ENCODE data around the gene MAP3K4. TPM values are rescaled to one million over a fixed set of nuclear protein-coding genes. Genes with fewer than 3 reads are reported as not detected.
A peak's percentile ranks its signal among the peaks of the same experiment; 100 is the strongest.

The MAP3K4 gene
- total RNA-seq, 1 donor from 2014 or later: 47.2 TPM

GRCh38 chr6:161137839-161138542 lies 146.4 kb downstream of the MAP3K4 start:
- no peaks in the 10 kb centered on the region for H3K4me1 ChIP-seq
- no peaks in the 10 kb centered on the region for H3K9me3 ChIP-seq
- no peak overlapping the region for H3K4me3 ChIP-seq
- H3K36me3 ChIP-seq: peaks cover 33% of the 10 kb centered on the region
- no peak overlapping the region for H3K27ac ChIP-seq
- no peak for TF ChIP-seq CTCF (IDR thresholded peaks at IDR 0.05)
- ATAC-seq: no peak
- no peaks in the 10 kb centered on the region for H3K27me3 ChIP-seq (ENCODE audit: low read depth)
- intact Hi-C loops (cut with DNase I): no loop called here
- no peak for DNase-seq

GRCh38 chr6:161138543-161139303 lies 147.2 kb downstream of the MAP3K4 start:
- H3K4me1 ChIP-seq: no peaks in the 10 kb centered on the region
- H3K27ac ChIP-seq: no peak overlapping the region
- H3K4me3 ChIP-seq: no peak overlapping the region
- intact Hi-C loops (cut with DNase I): no loop called here
- peaks cover 33% of the 10 kb centered on the region for H3K36me3 ChIP-seq
- TF ChIP-seq CTCF (IDR thresholded peaks at IDR 0.05): no peak
- H3K27me3 ChIP-seq (ENCODE audit: low read depth): no peaks in the 10 kb centered on the region
- no peak for DNase-seq
- no peak for ATAC-seq
- no peaks in the 10 kb centered on the region for H3K9me3 ChIP-seq

- Histone ChIP-seq H3K4me3 (no peak overlapping the region), H3K27ac (no peak overlapping the region), H3K4me1 (no peaks in the 10 kb centered on the region), H3K36me3 (peaks cover 33% of the 10 kb centered on the region), H3K27me3 (ENCODE audit: low read depth) (no peaks in the 10 kb centered on the region), H3K9me3 (no peaks in the 10 kb centered on the region)
- TF ChIP-seq CTCF (IDR thresholded peaks at IDR 0.05): no peak
- ATAC-seq: no peak
- intact Hi-C loops (cut with DNase I): no loop called here
- DNase-seq: no peak
These were observed 147.8 kb downstream of the MAP3K4 start for GRCh38 chr6:161139304-161139765.

- ATAC-seq: peak in 1 of 2 donors; percentile 12
These were observed 148.4 kb downstream of the MAP3K4 start for GRCh38 chr6:161139766-161140553.

More at GRCh38 chr6:161139766-161140553, 148.4 kb downstream of the MAP3K4 start:
- H3K4me3 ChIP-seq: no peak overlapping the region
- no peaks in the 10 kb centered on the region for H3K4me1 ChIP-seq
- TF ChIP-seq CTCF (IDR thresholded peaks at IDR 0.05): no peak
- H3K36me3 ChIP-seq: peaks cover 32% of the 10 kb centered on the region
- intact Hi-C loops (cut with DNase I): no loop called here
- DNase-seq: no peak
- H3K27me3 ChIP-seq (ENCODE audit: low read depth): no peaks in the 10 kb centered on the region
- no peaks in the 10 kb centered on the region for H3K9me3 ChIP-seq
- H3K27ac ChIP-seq: no peak overlapping the region

All from lower lobe of right lung (tissue), 2 donors.